WTC11 (cell line): ENCODE data around the gene LACTBL1.

Experiments used
- CREB1 ChIP-seq: sonication (generic); formaldehyde crosslinking; IDR thresholded peaks from 2 replicates; pipeline ENCODE4 v1.8.0; 2023; ENCODE audit warnings: mild to moderate bottlenecking, missing genetic modification reagents
- CREM ChIP-seq: sonication (generic); formaldehyde crosslinking; IDR thresholded peaks from 2 replicates; pipeline ENCODE4 v1.8.1; 2022; ENCODE audit warnings: mild to moderate bottlenecking, missing genetic modification reagents, moderate library complexity
- CTCF ChIP-seq: fragments of 200-600 bp; IDR thresholded peaks from 2 replicates; pipeline ENCODE4 v1.8.0; 2022; ENCODE audit warnings: antibody characterized with exemption
- E2F1 ChIP-seq: sonication (generic); formaldehyde crosslinking; IDR thresholded peaks from 2 replicates; pipeline ENCODE4 v1.8.0; 2022; ENCODE audit warnings: mild to moderate bottlenecking, missing genetic modification reagents
- E2F5 ChIP-seq: sonication (generic); formaldehyde crosslinking; IDR thresholded peaks from 2 replicates; pipeline ENCODE4 v1.8.1; 2022; ENCODE audit warnings: mild to moderate bottlenecking, moderate library complexity, missing genetic modification reagents
- ERG ChIP-seq: fragments of 250-450 bp; sonication (Bioruptor Pico); IDR thresholded peaks from 2 replicates; pipeline ENCODE4 v1.8.0; 2021; ENCODE audit warnings: mild to moderate bottlenecking
- FOXP4 ChIP-seq: sonication (generic); formaldehyde crosslinking; IDR thresholded peaks from 2 replicates; pipeline ENCODE4 v1.8.0; 2022; ENCODE audit warnings: mild to moderate bottlenecking, missing genetic modification reagents
- NFYB ChIP-seq: sonication (generic); formaldehyde crosslinking; conservative IDR thresholded peaks from 2 replicates; pipeline ENCODE4 v1.8.0; 2022; ENCODE audit warnings: low read depth, missing genetic modification reagents
- SP1 ChIP-seq: sonication (generic); formaldehyde crosslinking; conservative IDR thresholded peaks from 2 replicates; pipeline ENCODE4 v1.8.1; 2022; ENCODE audit warnings: missing genetic modification reagents
- TP53 ChIP-seq: sonication (generic); formaldehyde crosslinking; IDR thresholded peaks from 2 replicates; pipeline ENCODE4 v1.8.1; 2023; ENCODE audit warnings: mild to moderate bottlenecking, missing genetic modification reagents
- USF2 ChIP-seq: sonication (generic); formaldehyde crosslinking; IDR thresholded peaks from 2 replicates; pipeline ENCODE4 v1.8.1; 2023; ENCODE audit warnings: mild to moderate bottlenecking, missing genetic modification reagents, moderate library complexity
- TF ChIP-seq, protein P1 (sequence below): sonication (generic); formaldehyde crosslinking; IDR thresholded peaks from 2 replicates; pipeline ENCODE4 v1.8.0; 2022; ENCODE audit warnings: missing genetic modification reagents
- TF ChIP-seq, protein P2 (sequence below): sonication (generic); formaldehyde crosslinking; IDR thresholded peaks from 2 replicates; pipeline ENCODE4 v1.8.0; 2022; ENCODE audit warnings: mild to moderate bottlenecking, missing genetic modification reagents
- TF ChIP-seq, protein P3 (sequence below): sonication (generic); formaldehyde crosslinking; IDR thresholded peaks from 2 replicates; pipeline ENCODE4 v1.8.1; 2023; ENCODE audit warnings: mild to moderate bottlenecking, missing genetic modification reagents

DNA sequence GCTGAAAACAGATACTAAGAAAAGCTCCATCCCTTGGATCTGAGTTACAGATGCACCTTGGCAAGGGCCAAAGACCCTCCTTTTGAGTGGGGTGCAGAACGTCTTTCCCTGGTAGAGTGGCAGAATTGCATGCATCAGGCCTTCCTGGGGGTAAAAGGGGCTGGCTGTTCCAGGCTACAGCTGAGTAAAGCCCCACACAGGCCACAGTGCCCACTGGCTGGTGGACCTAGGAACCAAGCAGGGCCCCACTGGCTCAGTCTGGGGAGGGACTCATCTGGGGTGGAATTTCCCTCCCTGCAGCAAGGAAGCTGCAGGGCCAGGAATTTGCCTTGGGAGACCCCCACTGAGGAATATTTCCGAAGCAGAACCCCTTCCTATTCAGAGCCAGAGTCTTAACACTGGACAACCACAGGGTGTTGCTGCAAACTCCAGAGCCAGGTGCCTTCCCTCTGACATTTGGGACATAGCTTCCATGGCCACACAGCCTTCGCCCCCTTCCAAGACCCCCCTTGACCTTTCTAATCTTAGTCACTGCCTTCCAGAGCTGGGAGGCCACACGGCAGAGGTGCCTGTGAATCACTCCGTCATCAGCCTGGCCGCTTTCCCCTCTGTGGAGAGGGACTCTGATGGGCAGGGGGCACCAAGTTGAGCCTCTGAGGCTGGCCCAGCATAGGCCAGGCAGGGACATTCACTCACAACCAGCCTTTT is 52.5 kb downstream of the LACTBL1 start:
- TF ChIP-seq CTCF (no peak), CREB1 (CRISPR knock-in tag) (no peak), USF2 (CRISPR knock-in tag) (no peak), CREM (no peak), FOXP4 (CRISPR knock-in tag) (no peak), TP53 (CRISPR knock-in tag) (no peak), ERG (no peak), NFYB (CRISPR knock-in tag) (no peak), E2F5 (no peak), SP1 (no peak), E2F1 (CRISPR knock-in tag) (no peak)
- TF ChIP-seq, protein P1, sequence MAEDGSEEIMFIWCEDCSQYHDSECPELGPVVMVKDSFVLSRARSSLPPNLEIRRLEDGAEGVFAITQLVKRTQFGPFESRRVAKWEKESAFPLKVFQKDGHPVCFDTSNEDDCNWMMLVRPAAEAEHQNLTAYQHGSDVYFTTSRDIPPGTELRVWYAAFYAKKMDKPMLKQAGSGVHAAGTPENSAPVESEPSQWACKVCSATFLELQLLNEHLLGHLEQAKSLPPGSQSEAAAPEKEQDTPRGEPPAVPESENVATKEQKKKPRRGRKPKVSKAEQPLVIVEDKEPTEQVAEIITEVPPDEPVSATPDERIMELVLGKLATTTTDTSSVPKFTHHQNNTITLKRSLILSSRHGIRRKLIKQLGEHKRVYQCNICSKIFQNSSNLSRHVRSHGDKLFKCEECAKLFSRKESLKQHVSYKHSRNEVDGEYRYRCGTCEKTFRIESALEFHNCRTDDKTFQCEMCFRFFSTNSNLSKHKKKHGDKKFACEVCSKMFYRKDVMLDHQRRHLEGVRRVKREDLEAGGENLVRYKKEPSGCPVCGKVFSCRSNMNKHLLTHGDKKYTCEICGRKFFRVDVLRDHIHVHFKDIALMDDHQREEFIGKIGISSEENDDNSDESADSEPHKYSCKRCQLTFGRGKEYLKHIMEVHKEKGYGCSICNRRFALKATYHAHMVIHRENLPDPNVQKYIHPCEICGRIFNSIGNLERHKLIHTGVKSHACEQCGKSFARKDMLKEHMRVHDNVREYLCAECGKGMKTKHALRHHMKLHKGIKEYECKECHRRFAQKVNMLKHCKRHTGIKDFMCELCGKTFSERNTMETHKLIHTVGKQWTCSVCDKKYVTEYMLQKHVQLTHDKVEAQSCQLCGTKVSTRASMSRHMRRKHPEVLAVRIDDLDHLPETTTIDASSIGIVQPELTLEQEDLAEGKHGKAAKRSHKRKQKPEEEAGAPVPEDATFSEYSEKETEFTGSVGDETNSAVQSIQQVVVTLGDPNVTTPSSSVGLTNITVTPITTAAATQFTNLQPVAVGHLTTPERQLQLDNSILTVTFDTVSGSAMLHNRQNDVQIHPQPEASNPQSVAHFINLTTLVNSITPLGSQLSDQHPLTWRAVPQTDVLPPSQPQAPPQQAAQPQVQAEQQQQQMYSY (CRISPR knock-in tag) = no peak
- TF ChIP-seq, protein P2, sequence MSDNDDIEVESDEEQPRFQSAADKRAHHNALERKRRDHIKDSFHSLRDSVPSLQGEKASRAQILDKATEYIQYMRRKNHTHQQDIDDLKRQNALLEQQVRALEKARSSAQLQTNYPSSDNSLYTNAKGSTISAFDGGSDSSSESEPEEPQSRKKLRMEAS (CRISPR knock-in tag) = no peak
- TF ChIP-seq, protein P3, sequence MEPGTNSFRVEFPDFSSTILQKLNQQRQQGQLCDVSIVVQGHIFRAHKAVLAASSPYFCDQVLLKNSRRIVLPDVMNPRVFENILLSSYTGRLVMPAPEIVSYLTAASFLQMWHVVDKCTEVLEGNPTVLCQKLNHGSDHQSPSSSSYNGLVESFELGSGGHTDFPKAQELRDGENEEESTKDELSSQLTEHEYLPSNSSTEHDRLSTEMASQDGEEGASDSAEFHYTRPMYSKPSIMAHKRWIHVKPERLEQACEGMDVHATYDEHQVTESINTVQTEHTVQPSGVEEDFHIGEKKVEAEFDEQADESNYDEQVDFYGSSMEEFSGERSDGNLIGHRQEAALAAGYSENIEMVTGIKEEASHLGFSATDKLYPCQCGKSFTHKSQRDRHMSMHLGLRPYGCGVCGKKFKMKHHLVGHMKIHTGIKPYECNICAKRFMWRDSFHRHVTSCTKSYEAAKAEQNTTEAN (CRISPR knock-in tag) = no peak
